Measurements from ENCODE around the gene MBP. TPM values are rescaled to one million over a fixed set of nuclear protein-coding genes. Genes with fewer than 3 reads are reported as not detected.

MBP gene
- total and polyA plus RNA-seq, 2 donors from 2014 or later: 15.1 to 61.2 TPM

DNA sequence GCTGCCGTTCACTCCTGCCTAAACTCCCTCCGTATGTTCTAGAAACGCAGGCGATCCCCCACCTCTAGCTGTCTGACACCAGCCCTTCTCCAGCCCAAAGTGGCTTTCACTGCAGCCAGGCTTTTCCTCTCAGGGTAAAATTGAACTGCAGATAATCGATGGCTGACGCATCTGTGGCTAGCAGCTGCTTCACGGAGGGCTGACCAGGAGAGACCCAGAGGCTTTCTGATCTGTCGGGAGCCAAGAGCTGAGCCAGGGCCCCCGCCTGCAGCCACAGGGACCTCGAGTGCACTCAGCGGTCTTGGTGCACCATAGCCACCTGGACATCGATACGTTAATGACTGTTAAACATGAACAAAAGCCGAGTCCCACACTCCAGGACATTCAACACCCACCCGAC is 107.5 kb downstream of the MBP start:
- Histone ChIP-seq H3K9ac (ENCODE audit: low read length in 3 of 3) (no peak overlapping the region), H3K4me3 (ENCODE audit: low read length in 3 of 3) (no peak overlapping the region), H3K27me3 (ENCODE audit: control insufficient read depth, insufficient read depth, low read length) (no peaks in the 10 kb centered on the region), H3K27ac (ENCODE audit: low read depth in 2 of 2, low read length in 2 of 2) (no peak overlapping the region), H3K4me1 (ENCODE audit: control insufficient read depth in 2 of 3, insufficient read depth in 2 of 3, low read depth in 1 of 3, low read length in 3 of 3) (no peaks in the 10 kb centered on the region), H3K36me3 (ENCODE audit: control insufficient read depth in 2 of 3, insufficient read depth in 3 of 3, low read length in 3 of 3) (peaks cover 0 to 4% (median 0%) of the 10 kb centered on the region in 3 donors), H3K9me3 (ENCODE audit: control insufficient read depth in 2 of 3, insufficient read depth in 1 of 3, low read length in 3 of 3) (no peaks in the 10 kb centered on the region)
- FAIRE-seq (no peak), DNase-seq (no peak)
- intact Hi-C loops (cut with DNase I): no loop called here
- TF ChIP-seq, protein P1, sequence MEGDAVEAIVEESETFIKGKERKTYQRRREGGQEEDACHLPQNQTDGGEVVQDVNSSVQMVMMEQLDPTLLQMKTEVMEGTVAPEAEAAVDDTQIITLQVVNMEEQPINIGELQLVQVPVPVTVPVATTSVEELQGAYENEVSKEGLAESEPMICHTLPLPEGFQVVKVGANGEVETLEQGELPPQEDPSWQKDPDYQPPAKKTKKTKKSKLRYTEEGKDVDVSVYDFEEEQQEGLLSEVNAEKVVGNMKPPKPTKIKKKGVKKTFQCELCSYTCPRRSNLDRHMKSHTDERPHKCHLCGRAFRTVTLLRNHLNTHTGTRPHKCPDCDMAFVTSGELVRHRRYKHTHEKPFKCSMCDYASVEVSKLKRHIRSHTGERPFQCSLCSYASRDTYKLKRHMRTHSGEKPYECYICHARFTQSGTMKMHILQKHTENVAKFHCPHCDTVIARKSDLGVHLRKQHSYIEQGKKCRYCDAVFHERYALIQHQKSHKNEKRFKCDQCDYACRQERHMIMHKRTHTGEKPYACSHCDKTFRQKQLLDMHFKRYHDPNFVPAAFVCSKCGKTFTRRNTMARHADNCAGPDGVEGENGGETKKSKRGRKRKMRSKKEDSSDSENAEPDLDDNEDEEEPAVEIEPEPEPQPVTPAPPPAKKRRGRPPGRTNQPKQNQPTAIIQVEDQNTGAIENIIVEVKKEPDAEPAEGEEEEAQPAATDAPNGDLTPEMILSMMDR (IDR thresholded peaks at IDR 0.05; ENCODE audit: borderline replicate concordance, extremely low read depth, insufficient read depth): no peak

DNA sequence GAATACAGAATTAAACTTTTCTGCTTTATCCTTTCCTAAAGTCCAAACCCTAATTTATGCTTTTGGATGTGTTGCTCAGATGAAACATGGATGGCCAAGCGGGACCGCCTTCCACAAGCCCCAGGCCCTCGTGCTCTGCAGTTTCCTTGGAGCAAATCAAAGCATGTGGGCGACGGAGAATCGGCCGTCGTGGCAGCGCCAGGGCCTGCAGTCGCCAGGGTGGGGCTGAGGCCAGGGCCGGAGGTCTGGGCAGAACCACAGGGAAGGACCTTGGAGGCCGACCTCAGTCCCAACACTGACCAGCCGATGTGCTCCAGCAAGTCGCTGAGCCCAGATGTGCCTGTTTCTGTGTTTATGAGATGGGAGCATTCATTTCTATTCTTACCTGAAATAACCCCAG is 108.1 kb downstream of the MBP start:
- Histone ChIP-seq H3K27ac (ENCODE audit: low read depth in 2 of 2, low read length in 2 of 2) (no peak overlapping the region), H3K36me3 (ENCODE audit: control insufficient read depth in 2 of 3, insufficient read depth in 3 of 3, low read length in 3 of 3) (peaks cover 0 to 4% (median 0%) of the 10 kb centered on the region in 3 donors), H3K4me1 (ENCODE audit: control insufficient read depth in 2 of 3, insufficient read depth in 2 of 3, low read depth in 1 of 3, low read length in 3 of 3) (no peaks in the 10 kb centered on the region), H3K9ac (ENCODE audit: low read length in 3 of 3) (no peak overlapping the region), H3K4me3 (ENCODE audit: low read length in 3 of 3) (no peak overlapping the region), H3K9me3 (ENCODE audit: control insufficient read depth in 2 of 3, insufficient read depth in 1 of 3, low read length in 3 of 3) (no peaks in the 10 kb centered on the region), H3K27me3 (ENCODE audit: control insufficient read depth, insufficient read depth, low read length) (no peaks in the 10 kb centered on the region)
- DNase-seq (no peak), FAIRE-seq (no peak)
- TF ChIP-seq, protein P1 (IDR thresholded peaks at IDR 0.05; ENCODE audit: borderline replicate concordance, extremely low read depth, insufficient read depth): no peak
- intact Hi-C loops (cut with DNase I): no loop called here

DNA sequence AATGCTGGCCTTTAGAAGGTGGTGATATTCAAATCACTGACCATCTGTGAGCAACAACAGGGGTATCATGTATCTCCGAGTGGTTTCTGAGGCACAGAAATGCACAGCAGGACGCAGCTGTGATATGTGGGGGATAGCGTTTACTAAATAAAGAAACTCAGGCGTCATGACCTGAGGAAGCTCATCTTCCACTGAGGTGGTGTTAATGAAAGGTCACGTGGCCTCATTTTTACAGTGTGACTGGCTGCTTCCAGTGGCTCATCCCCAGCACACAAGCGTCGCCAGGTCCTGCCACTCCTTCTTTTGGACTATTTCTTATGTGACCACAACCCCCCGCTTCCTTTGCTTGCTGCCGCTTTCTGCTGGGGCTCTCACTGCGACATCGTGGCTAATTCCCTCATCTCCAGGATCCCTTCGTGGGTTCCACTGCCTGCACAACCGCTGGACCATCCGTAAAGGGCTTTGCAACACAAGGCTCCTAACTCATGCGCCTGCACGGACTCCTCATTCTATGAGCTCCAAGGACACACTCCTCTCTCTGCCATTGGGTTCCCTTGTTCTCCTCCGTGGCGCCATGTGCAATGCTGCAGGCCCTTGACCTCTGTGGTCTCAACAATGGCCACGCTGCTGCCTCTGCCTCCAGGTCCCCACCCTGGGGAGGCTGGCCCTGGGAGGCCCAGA is 109.3 kb downstream of the MBP start:
- H3K27ac ChIP-seq (ENCODE audit: low read depth in 2 of 2, low read length in 2 of 2): no peak overlapping the region
- peaks cover 0 to 4% (median 2%) of the 10 kb centered on the region in 3 donors for H3K36me3 ChIP-seq (ENCODE audit: control insufficient read depth in 2 of 3, insufficient read depth in 3 of 3, low read length in 3 of 3)
- intact Hi-C loops (cut with DNase I): no loop called here
- FAIRE-seq (no peak), DNase-seq (peak in 3 of 5 donors; percentile 63 to 79 (median 78))
- no peaks in the 10 kb centered on the region for H3K27me3 ChIP-seq (ENCODE audit: control insufficient read depth, insufficient read depth, low read length)
- H3K4me3 ChIP-seq (ENCODE audit: low read length in 3 of 3): no peak overlapping the region
- TF ChIP-seq, protein P1 (IDR thresholded peaks at IDR 0.05; ENCODE audit: borderline replicate concordance, extremely low read depth, insufficient read depth): no peak
- H3K4me1 ChIP-seq (ENCODE audit: control insufficient read depth in 2 of 3, insufficient read depth in 2 of 3, low read depth in 1 of 3, low read length in 3 of 3): no peaks in the 10 kb centered on the region
- no peak overlapping the region for H3K9ac ChIP-seq (ENCODE audit: low read length in 3 of 3)
- no peaks in the 10 kb centered on the region for H3K9me3 ChIP-seq (ENCODE audit: control insufficient read depth in 2 of 3, insufficient read depth in 1 of 3, low read length in 3 of 3)
